Liver (tissue), 9 donors: Measurements from ENCODE around the gene FLG2. TPM values are rescaled to one million over a fixed set of nuclear protein-coding genes. Genes with fewer than 3 reads are reported as not detected.

Experiments used
- DNase-seq: peaks from one replicate; pipeline ENCODE4 v3.0.0-alpha.2; 2017; ENCODE audit warnings: low spot score
- H3K27ac ChIP-seq, 2 donors: one replicate each; pipeline ENCODE4 v1.7.0; 2013; ENCODE audit warnings: inconsistent platforms in 2 of 2, low read length in 2 of 2, control low read depth in 1 of 2, low read depth in 1 of 2, mild to moderate bottlenecking in 1 of 2
- H3K27me3 ChIP-seq, 4 donors: one replicate each; pipeline versions ENCODE4 v1.6.1 to v1.7.0; 2013; ENCODE audit warnings: low read length in 3 of 4, inconsistent platforms in 1 of 4, mild to moderate bottlenecking in 1 of 4, moderate library complexity in 1 of 4; ENCODE audit not compliant: control insufficient read depth in 4 of 4, insufficient read depth in 4 of 4
- H3K36me3 ChIP-seq, 4 donors: one replicate each; pipeline versions ENCODE4 v1.6.1 to v1.7.0; 2013; ENCODE audit warnings: low read length in 3 of 4, mild to moderate bottlenecking in 3 of 4, low read depth in 1 of 4, moderate library complexity in 1 of 4; ENCODE audit not compliant: control insufficient read depth in 4 of 4, insufficient read depth in 3 of 4
- H3K4me1 ChIP-seq, 4 donors: one replicate each; pipeline versions ENCODE4 v1.6.1 to v1.7.0; 2013; ENCODE audit warnings: low read length in 3 of 4, mild to moderate bottlenecking in 3 of 4, moderate library complexity in 1 of 4; ENCODE audit not compliant: control insufficient read depth in 4 of 4, insufficient read depth in 4 of 4
- H3K4me3 ChIP-seq, 3 donors: one replicate each; pipeline versions ENCODE4 v1.6.1 to v1.7.0; 2013; ENCODE audit warnings: low read length in 3 of 3, control low read depth in 1 of 3, low read depth in 1 of 3, mild to moderate bottlenecking in 1 of 3
- H3K9ac ChIP-seq, 2 donors: one replicate each; pipeline ENCODE4 v1.7.0; 2013; ENCODE audit warnings: low read length in 2 of 2, mild to moderate bottlenecking in 2 of 2, moderate library complexity in 2 of 2, control low read depth in 1 of 2, low read depth in 1 of 2
- H3K9me3 ChIP-seq, 4 donors: one replicate each; pipeline versions ENCODE4 v1.6.1 to v1.7.0; 2013; ENCODE audit warnings: low read length in 3 of 4; ENCODE audit not compliant: control insufficient read depth in 4 of 4
- ATF3 ChIP-seq: IDR thresholded peaks from 2 replicates; pipeline ENCODE4 v1.6.1; 2016; ENCODE audit warnings: antibody characterized with exemption
- CTCF ChIP-seq: fragments of 150-350 bp; IDR thresholded peaks from 2 replicates; pipeline ENCODE4 v1.5.1; 2017; ENCODE audit warnings: improper control_type of control experiment, low read depth, low read length; ENCODE audit not compliant: missing input control
- EGR1 ChIP-seq, 2 donors: IDR thresholded peaks; 2 replicates each; pipeline ENCODE4 v1.6.1; 2016 to 2018; ENCODE audit warnings: antibody characterized with exemption in 2 of 2, low read depth in 2 of 2
- FOXA1 ChIP-seq: IDR thresholded peaks from 2 replicates; pipeline ENCODE4 v1.6.1; 2016; ENCODE audit warnings: antibody characterized with exemption
- FOXA2 ChIP-seq: IDR thresholded peaks from 2 replicates; pipeline ENCODE4 v1.6.1; 2016; ENCODE audit warnings: antibody characterized with exemption
- GABPA ChIP-seq, 2 donors: IDR thresholded peaks in 1 of 2; conservative IDR thresholded peaks in 1 of 2; 2 replicates each; pipeline ENCODE4 v1.6.1; 2016; ENCODE audit warnings: antibody characterized with exemption in 2 of 2, mild to moderate bottlenecking in 1 of 2, moderate library complexity in 1 of 2
- HNF4A ChIP-seq, 2 donors: conservative IDR thresholded peaks; 2 replicates each; pipeline ENCODE4 v1.6.1; 2016; ENCODE audit warnings: antibody characterized with exemption in 2 of 2, mild to moderate bottlenecking in 2 of 2
- HNF4G ChIP-seq: IDR thresholded peaks from 2 replicates; pipeline ENCODE4 v1.6.1; 2016; ENCODE audit warnings: antibody characterized with exemption
- JUND ChIP-seq, 2 donors: IDR thresholded peaks; 2 replicates each; pipeline ENCODE4 v1.6.1; 2016; ENCODE audit warnings: antibody characterized with exemption in 2 of 2
- MAX ChIP-seq: IDR thresholded peaks from 2 replicates; pipeline ENCODE4 v1.6.1; 2016; ENCODE audit warnings: antibody characterized with exemption
- NR2F2 ChIP-seq: IDR thresholded peaks from 2 replicates; pipeline ENCODE4 v1.6.1; 2016; ENCODE audit warnings: antibody characterized with exemption
- RAD21 ChIP-seq, 2 donors: IDR thresholded peaks; 2 replicates each; pipeline ENCODE4 v1.6.1; 2016; ENCODE audit warnings: antibody characterized with exemption in 2 of 2, mild to moderate bottlenecking in 2 of 2
- REST ChIP-seq: IDR thresholded peaks from 2 replicates; pipeline ENCODE4 v1.6.1; 2016; ENCODE audit warnings: antibody characterized with exemption, mild to moderate bottlenecking
- RXRA ChIP-seq, 2 donors: IDR thresholded peaks; 2 replicates each; pipeline ENCODE4 v1.6.1; 2017 to 2018; ENCODE audit warnings: antibody characterized with exemption in 2 of 2, mild to moderate bottlenecking in 1 of 2
- SP1 ChIP-seq: IDR thresholded peaks from 2 replicates; pipeline ENCODE4 v1.6.1; 2018; ENCODE audit warnings: antibody characterized with exemption, mild to moderate bottlenecking
- TAF1 ChIP-seq: conservative IDR thresholded peaks from 2 replicates; pipeline ENCODE4 v1.6.1; 2016; ENCODE audit warnings: antibody characterized with exemption, mild to moderate bottlenecking
- YY1 ChIP-seq: IDR thresholded peaks from 2 replicates; pipeline ENCODE4 v1.6.1; 2016; ENCODE audit warnings: antibody characterized with exemption, mild to moderate bottlenecking
- ZBTB33 ChIP-seq: IDR thresholded peaks from 2 replicates; pipeline ENCODE4 v1.6.1; 2016; ENCODE audit warnings: antibody characterized with exemption
- WGBS: extraction: QIAGEN DNeasy Blood & Tissue Kit; methylation state at CpG from one replicate; pipeline ENCODE4 v1.1.7; 2013; 5-methylcytosine and 5-hydroxymethylcytosine counted together
- polyA plus RNA-seq, 2 donors: library from polyadenylated mRNA; stranded (reverse) in 1 of 2; unstranded in 1 of 2; fragments of 200-250 nt in 1 of 2; fragments of >200 nt in 1 of 2; fragmentation: Nextera tagmentation in 1 of 2; extraction: Ambion mirVana in 1 of 2; gene quantifications; one replicate each; pipeline versions ENCODE4 v1.2.1 to v1.2.3, GENCODE V29; 2013 to 2015
- total RNA-seq, 2 donors: library from RNA; depleted of rRNA; stranded (reverse); fragments of >200 nt; gene quantifications; one replicate each; pipeline ENCODE4 v1.2.3, GENCODE V29; 2014
- donor health status: healthy.
- donor health status: healthy.
- donor health status: healthy.
- donor health status: healthy.
- donor health status: healthy.

FLG2 gene
- total and polyA plus RNA-seq, 4 donors, result not detected

GRCh38 chr1:152343006-152343405, 16.8 kb downstream of the FLG2 start:
- WGBS, result 80% methylated on average over 3 of the region's 3 CpGs
- H3K27me3 ChIP-seq, result no peaks in the 10 kb centered on the region
- H3K27ac ChIP-seq, result no peak overlapping the region
- TF ChIP-seq REST, result no peak
- TF ChIP-seq CTCF, result no peak
- TF ChIP-seq TAF1, result no peak
- no peak for TF ChIP-seq ZBTB33
- TF ChIP-seq NR2F2, result no peak
- TF ChIP-seq EGR1 (IDR thresholded peaks at IDR 0.05; ENCODE audit: low read depth in 2 of 2), result no peak
- TF ChIP-seq MAX, result no peak
- TF ChIP-seq ATF3, result no peak
- no peak for TF ChIP-seq JUND (IDR thresholded peaks at IDR 0.05)
- no peak for TF ChIP-seq HNF4G
- no peak for TF ChIP-seq HNF4A (conservative IDR thresholded peaks at IDR 0.05)
- TF ChIP-seq FOXA1, result no peak
- no peak for TF ChIP-seq SP1
- no peak for TF ChIP-seq FOXA2
- TF ChIP-seq GABPA (IDR thresholded peaks at IDR 0.05 in 1 of 2, conservative IDR thresholded peaks at IDR 0.05 in 1 of 2), result no peak
- TF ChIP-seq RXRA (IDR thresholded peaks at IDR 0.05), result no peak
- TF ChIP-seq YY1, result no peak
- H3K4me1 ChIP-seq, result no peaks in the 10 kb centered on the region
- no peak overlapping the region for H3K4me3 ChIP-seq
- H3K36me3 ChIP-seq, result no peaks in the 10 kb centered on the region
- H3K9me3 ChIP-seq, result no peaks in the 10 kb centered on the region
- no peak for DNase-seq
- no peak overlapping the region for H3K9ac ChIP-seq

GRCh38 chr1:152335399-152335798, 24.4 kb downstream of the FLG2 start:
- Histone ChIP-seq H3K4me1 (no peaks in the 10 kb centered on the region), H3K9me3 (no peaks in the 10 kb centered on the region), H3K36me3 (no peaks in the 10 kb centered on the region), H3K27ac (no peak overlapping the region), H3K9ac (no peak overlapping the region), H3K4me3 (no peak overlapping the region), H3K27me3 (no peaks in the 10 kb centered on the region)
- WGBS, result 72% methylated on average over 7 of the region's 7 CpGs
- DNase-seq, result no peak
- TF ChIP-seq GABPA (IDR thresholded peaks at IDR 0.05 in 1 of 2, conservative IDR thresholded peaks at IDR 0.05 in 1 of 2), result no peak
- TF ChIP-seq FOXA2, result no peak
- TF ChIP-seq HNF4G, result no peak
- TF ChIP-seq TAF1, result no peak
- no peak for TF ChIP-seq ATF3
- no peak for TF ChIP-seq RAD21 (IDR thresholded peaks at IDR 0.05)
- no peak for TF ChIP-seq ZBTB33
- TF ChIP-seq FOXA1, result no peak
- TF ChIP-seq JUND (IDR thresholded peaks at IDR 0.05), result no peak
- TF ChIP-seq HNF4A (conservative IDR thresholded peaks at IDR 0.05), result no peak
- TF ChIP-seq RXRA (IDR thresholded peaks at IDR 0.05), result no peak
- TF ChIP-seq CTCF, result no peak
- TF ChIP-seq MAX, result no peak
